T-helper 9 cell (primary cell): ENCODE data around the gene SLC4A5.

Experiments
- DNase-seq: peaks from one replicate; pipeline ENCODE4 v3.0.0-alpha.2; 2020
- total RNA-seq, 2 donors: gene quantifications; one replicate each; lab custom pipeline; 2026; lab: John Stamatoyannopoulos, UW

Gene SLC4A5
- 3.2 to 4.6 reads per million in 2 donors for total RNA-seq

- no peak for DNase-seq
Observed at GRCh38 chr2:74343316-74343715, at the start of gene SLC4A5. Gene SLC4A5, minus strand, starts transcription at chr2:74343416. Its CDS starts 28,393 bp downstream, at chr2:74315023.

DNA sequence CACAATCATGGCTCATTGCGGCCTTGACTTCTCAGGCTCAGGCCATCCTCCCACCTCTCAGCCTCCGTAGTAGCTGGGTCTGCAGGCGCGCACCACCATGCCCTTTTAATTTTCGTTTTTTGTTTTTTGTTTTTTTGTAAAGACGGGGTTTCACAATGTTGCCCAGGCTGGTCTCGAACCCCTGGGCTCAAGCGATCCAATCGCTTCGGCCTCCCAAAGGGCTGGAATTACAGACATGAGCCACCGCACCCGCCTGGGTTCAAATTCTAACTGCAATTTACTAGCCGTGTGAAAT, 49.2 kb upstream of the SLC4A5 start:
- DNase-seq, result no peak

GRCh38 chr2:74391580-74392448, 48.6 kb upstream of the SLC4A5 start:
- DNase-seq, result peak; percentile 98

DNA sequence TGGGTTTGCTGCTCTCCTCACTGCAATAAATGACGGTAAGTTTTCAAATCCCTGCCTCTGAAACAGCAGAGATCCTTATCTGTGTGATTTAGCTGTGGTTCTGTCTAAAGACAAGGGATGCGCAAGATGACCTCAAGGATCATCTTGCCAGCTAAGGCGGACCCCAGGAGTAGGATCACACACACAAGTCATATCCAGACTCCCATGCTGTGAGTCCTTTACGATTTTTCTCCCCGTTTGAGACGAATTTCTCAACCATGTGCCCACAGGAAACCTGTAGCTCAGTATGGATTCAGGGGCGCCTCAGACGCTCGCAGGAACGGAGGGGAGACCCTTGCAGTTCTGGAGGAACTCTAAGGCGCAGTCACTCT, 48.0 kb upstream of the SLC4A5 start:
- DNase-seq, result no peak

DNA sequence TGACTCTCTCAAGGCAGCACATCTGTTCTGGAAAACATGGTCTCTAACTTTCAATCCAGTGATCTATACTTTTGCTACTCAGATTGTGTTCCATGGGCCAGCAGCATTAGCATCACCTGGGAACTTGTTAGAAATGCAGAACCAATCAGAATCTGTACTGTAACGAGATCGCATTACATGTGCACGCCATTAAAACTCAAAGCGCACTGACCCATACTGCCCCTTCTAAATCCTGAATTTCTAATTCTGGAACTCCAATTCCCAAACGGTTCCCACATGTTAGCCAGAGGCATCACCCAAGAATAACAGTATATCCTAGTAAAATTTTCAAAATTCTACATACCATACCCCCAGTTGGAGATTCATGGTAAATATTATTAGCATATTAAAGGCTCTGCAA, 47.4 kb upstream of the SLC4A5 start:
- no peak for DNase-seq

DNA sequence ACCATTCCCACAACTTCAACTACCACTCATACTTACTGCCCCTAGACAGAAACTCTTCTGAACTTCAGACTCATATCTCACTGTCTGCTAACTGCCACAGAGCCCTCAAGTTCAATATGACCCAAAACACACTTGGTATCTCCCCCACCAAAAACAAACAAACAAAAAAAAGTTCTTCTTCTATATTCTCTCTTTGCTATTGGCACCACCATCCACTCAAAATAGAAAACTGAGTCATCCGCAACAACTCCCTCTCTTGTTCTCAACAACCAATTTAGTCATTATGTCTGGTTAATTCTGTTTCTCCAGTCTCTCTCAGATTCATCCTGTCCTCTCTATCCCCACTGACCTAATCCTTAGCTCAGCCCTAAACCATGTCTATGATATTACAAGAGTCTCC, 44.1 kb upstream of the SLC4A5 start:
- no peak for DNase-seq

DNA sequence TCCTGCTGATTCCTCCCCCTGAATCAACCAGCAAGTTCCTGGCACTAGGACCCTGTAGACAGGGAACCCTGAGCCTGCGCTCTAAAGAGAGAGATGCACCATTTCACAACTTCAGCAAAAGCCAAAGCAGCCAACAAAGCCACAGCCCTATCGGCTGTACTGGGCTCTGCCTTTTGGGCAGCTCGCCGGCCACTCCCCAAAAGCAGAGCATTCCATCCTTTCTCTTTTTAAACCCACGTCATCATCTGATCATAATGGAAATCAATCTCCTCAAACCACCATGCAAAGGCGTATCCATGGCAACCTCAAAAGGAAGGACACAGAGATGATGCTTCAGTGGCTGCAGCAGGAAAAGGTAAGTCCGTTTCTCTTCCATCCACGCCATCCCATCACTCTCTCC, 42.2 kb upstream of the SLC4A5 start:
- no peak for DNase-seq

DNA sequence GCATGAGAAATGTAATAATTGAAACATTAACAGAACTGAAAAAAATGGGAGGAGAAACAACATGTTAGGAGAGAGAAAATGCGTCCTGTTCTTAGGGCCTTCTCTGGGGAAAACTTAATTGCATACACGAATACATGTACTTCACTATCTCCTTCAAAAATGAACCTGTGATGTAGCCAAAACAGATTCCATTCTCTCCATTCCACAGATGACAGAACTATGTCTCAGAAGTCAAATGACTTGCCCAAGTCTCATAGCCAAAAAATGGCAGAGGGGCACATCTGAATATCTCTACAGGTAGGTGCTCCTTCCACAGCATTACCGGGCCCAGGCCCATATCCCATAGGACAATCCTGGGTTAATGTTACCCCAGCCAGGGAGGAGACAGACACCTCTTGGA, 40.8 kb upstream of the SLC4A5 start:
- DNase-seq, result no peak

- no peak for DNase-seq
Observed at GRCh38 chr2:74383254-74383653, 40.0 kb upstream of the SLC4A5 start.

- no peak for DNase-seq
Observed at GRCh38 chr2:74381751-74382150, 38.5 kb upstream of the SLC4A5 start.

DNA sequence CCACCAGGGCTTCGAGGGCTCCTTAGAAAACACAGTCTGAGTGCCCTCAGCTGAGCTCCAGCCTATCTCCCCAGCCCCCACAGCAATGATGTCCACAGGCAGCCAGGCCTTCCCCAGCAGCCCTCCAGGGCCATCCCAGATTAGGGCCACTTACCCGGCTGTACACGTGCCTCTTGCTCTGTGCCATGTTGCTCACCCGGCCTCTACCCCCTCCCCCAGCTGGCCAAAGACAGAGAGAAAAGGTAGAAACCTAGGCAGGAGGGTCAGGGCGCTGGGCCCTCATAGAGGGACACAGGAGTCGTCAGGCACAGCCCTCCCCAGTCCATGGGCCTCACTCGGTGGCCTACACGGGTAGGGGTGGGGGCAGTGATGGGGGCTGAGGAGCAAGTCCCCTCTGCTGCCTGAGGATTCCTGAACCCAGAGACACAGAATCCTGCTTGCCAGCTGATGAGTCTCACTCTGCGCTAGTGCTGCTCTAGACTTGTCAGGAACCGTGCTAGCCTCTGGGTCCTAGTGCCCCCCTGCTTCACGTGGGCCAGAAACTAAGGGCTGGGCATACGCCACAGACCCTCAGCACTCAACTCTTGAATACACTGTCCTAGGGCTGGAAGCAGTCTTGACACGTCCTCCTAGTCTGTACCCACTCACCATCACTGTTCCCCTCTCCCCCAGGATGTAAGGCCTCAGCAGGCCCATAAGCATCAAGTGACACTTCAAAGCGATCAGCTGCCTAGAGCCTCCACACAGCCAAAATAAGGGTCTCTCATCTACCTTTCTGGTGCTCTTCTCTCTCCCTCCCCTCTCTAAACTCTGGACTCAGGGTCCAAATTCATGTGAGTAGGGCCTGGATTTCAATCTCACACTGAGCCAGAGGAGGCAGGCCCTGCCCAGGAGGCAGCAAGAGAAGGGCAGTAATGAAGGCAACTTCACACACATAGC, 36.9 kb upstream of the SLC4A5 start, which contains the start of gene DCTN1:
Gene DCTN1, minus strand, starts transcription at position 461 of the 939 bp plus-strand sequence. Its CDS starts 274 bp downstream, at position 187.
- no peak for DNase-seq

DNA sequence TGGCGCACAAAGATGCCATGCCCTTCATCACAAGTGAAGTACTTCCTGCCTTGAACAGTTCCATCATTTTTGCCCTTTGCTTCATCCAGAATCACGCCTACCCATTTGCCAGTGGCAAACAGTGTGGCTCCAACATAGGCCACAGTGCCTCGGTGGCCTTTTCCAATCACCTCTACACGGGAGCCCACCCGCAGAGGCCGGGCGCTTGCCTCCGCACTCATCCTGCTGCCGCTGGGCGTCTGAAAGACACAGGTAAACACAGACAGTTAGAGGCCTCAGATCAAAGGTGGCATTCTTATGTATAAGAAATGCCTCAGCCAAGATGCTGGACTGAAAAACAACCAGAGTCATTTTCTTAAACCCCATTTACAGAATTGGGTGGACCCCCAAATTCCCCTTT, 34.8 kb upstream of the SLC4A5 start:
- no peak for DNase-seq

DNA sequence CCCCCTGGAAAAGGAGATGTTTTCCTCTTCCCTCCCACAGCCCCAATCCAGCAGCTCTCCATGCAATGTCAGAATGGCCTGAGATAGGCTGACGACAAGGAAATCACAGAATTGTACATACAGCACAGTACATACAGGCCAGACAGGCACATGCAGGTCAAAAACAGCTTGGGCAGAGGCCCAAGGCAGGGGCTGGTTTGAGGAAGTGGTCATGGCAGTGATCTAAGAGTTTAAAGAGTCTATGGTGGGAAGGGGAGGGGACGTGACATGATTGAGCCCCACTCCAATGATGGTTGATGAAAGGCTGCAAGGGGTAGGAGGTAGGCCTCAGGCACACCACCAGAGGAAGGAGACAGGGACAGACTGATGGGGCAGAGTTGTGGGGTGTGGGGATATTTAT, 32.6 kb upstream of the SLC4A5 start:
- DNase-seq, result no peak

GRCh38 chr2:74374509-74375205, 31.4 kb upstream of the SLC4A5 start:
- no peak for DNase-seq

DNA sequence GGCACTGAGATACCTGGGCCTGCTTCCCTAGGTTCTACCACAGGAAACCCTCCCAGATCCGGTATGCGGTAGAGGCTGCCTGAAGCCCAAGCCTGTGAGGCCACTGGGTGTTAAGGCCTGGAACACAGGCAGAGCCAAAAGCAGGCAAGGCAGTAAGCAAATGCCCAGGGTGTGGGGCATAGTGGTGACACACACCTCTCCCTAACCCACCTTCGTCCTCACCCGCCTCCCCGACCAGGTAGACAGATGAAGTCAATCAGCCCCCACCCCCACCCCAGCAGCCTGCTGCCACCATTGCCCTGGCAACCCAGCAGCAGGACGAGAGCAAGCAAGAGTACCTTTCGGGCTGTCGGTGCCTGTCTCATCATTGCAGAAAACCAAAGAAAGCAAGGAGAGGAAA, 30.8 kb upstream of the SLC4A5 start:
- DNase-seq, result no peak

GRCh38 chr2:74373221-74373676, 30.0 kb upstream of the SLC4A5 start:
- DNase-seq, result no peak

DNA sequence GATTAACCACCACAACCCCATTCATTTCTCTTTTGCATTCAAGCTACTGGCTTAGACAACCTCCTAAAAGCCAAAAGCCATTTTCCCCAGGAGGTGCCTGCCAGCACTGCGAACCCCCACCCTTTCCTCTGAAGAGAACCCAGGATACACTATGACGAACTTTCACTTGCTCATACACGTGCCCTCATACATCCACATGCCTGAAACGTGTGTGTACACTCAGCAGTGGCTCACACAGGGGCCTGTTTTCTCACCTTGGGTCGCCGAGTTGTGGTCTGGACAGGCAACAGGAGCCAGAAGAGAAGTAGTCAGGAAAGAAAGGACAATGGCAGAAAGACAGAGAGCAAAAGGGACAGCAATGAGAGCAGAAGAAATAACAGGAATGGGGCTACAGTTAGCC, 29.5 kb upstream of the SLC4A5 start:
- DNase-seq, result no peak

- DNase-seq, result no peak
Observed at GRCh38 chr2:74371421-74371820, 28.2 kb upstream of the SLC4A5 start.

DNA sequence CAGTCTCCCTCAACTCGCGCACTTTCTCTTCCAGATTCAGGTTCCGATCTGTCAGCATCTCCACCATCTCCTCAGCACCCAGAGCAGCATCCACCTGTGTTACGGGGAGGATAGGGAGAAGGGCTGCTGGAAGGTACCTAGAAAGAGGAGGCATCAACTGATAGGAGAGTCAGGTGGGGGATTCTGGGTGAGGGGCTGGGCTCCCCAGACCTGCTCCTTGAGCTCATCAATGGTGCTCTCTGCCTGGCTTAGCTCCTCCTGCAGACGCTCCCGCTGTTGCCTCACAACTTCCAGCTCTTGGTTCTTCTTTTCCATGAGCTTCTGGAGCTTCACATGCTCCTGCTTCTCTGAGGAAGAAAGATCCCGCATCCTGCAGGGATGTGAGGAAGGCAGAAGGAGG, 26.8 kb upstream of the SLC4A5 start:
- DNase-seq, result no peak

- no peak for DNase-seq
Observed at GRCh38 chr2:74368499-74368898, 25.3 kb upstream of the SLC4A5 start.

DNA sequence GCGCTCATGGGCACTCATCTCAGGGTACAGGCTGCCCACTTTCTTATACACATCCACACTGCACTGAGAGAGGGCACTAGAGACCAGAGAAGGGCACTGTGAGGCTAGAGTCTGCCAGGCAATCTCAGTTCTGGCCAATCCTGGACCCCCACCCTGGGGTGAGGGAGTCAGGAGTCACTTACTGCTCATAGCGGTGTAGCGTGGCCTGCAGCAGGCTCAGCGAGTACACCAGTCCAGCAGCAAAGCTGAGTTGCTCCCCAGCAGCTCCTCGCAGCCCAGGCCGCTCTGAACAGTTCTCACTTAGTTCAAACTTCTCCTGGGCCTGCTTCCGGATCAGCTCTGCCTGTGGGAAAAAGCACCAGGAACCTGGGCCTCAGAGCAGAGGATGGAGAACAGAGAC, 24.6 kb upstream of the SLC4A5 start:
- DNase-seq, result no peak

- DNase-seq, result no peak
Observed at GRCh38 chr2:74366036-74366435, 22.8 kb upstream of the SLC4A5 start.
